ENCODE results near the gene PARD3. TPM values are rescaled to one million over a fixed set of nuclear protein-coding genes. Genes with fewer than 3 reads are reported as not detected.

The PARD3 gene
- total and polyA plus RNA-seq, 2 experiments from 2014 or later: 47.2 to 59.7 TPM

DNA sequence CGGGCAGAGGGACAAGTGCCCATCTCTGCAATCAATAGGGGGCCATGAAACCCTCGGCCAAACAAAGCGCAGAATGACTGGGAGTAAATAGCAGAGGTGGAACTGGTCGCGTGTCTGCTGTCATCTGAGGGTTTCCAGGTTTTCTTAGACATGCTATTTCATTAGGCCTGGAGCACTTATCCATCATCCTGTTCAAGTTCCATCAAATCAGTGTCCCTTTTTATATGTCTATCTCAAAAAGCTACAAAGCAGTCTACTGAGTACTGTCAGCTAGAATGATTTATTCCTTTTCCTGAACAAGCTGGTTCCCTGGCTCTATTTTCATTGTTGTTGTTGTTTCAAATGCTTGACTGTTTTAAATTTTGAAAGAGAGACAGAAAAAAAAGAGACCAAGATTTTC is 590.5 kb downstream of the PARD3 start:
- no peak overlapping the region for H3K27ac ChIP-seq
- H3K9me3 ChIP-seq (ENCODE audit: low read depth): peaks cover 7% of the 10 kb centered on the region
- 52% methylated on average over 5 of the region's 5 CpGs for WGBS (ENCODE audit: low lambda C conversion rate, missing lambda C conversion rate)
- H3K9me2 ChIP-seq (replicated peaks; ENCODE audit: insufficient read depth): no peaks in the 10 kb centered on the region
- H2AFZ ChIP-seq: no peak overlapping the region
- H3K27me3 ChIP-seq: no peaks in the 10 kb centered on the region
- H3K79me2 ChIP-seq: no peaks in the 10 kb centered on the region
- no peak overlapping the region for H3K4me3 ChIP-seq
- no peaks in the 10 kb centered on the region for H3K36me3 ChIP-seq (replicated peaks; ENCODE audit: insufficient read depth, low read depth)
- no peak overlapping the region for H3K4me2 ChIP-seq
- no peaks in the 10 kb centered on the region for H3K4me1 ChIP-seq (ENCODE audit: insufficient read depth)
- no peak for DNase-seq (ENCODE audit: low spot score)
- TF ChIP-seq, protein P1, sequence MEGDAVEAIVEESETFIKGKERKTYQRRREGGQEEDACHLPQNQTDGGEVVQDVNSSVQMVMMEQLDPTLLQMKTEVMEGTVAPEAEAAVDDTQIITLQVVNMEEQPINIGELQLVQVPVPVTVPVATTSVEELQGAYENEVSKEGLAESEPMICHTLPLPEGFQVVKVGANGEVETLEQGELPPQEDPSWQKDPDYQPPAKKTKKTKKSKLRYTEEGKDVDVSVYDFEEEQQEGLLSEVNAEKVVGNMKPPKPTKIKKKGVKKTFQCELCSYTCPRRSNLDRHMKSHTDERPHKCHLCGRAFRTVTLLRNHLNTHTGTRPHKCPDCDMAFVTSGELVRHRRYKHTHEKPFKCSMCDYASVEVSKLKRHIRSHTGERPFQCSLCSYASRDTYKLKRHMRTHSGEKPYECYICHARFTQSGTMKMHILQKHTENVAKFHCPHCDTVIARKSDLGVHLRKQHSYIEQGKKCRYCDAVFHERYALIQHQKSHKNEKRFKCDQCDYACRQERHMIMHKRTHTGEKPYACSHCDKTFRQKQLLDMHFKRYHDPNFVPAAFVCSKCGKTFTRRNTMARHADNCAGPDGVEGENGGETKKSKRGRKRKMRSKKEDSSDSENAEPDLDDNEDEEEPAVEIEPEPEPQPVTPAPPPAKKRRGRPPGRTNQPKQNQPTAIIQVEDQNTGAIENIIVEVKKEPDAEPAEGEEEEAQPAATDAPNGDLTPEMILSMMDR (IDR thresholded peaks at IDR 0.05; ENCODE audit: poor library complexity): no peak
- TF ChIP-seq EZH2phosphoT487 (IDR thresholded peaks at IDR 0.05; ENCODE audit: low read depth, severe bottlenecking, unreplicated experiment): no peak
- TF ChIP-seq EZH2 (IDR thresholded peaks at IDR 0.05; ENCODE audit: borderline replicate concordance): no peak
- no peaks in the 10 kb centered on the region for H4K20me1 ChIP-seq (ENCODE audit: insufficient read depth, poor library complexity, severe bottlenecking)

DNA sequence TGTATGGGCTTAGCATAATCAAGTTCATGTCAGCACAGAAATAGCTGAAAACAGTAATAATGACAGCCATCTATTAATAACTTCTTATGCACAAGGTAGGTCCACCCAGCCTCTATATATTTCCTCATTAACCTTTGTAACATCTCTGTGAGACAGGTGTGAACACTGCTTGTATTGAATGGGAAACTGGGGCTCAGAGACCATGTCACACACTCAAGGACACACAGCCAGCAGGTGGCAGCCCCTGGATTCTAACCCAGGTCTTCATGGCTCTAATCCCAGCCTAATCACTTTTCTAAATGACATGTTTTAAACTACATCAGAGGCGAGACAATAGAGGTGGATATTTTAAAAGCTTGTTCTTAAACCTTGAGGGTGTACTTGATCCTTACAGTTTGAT is 591.4 kb downstream of the PARD3 start:
- H3K27ac ChIP-seq: no peak overlapping the region
- peaks cover 7% of the 10 kb centered on the region for H3K9me3 ChIP-seq (ENCODE audit: low read depth)
- 78% methylated on average over 1 of the region's 1 CpG for WGBS (ENCODE audit: low lambda C conversion rate, missing lambda C conversion rate)
- no peak overlapping the region for H3K4me2 ChIP-seq
- H3K4me3 ChIP-seq: no peak overlapping the region
- H3K9me2 ChIP-seq (replicated peaks; ENCODE audit: insufficient read depth): no peaks in the 10 kb centered on the region
- no peaks in the 10 kb centered on the region for H4K20me1 ChIP-seq (ENCODE audit: insufficient read depth, poor library complexity, severe bottlenecking)
- no peak for DNase-seq (ENCODE audit: low spot score)
- H3K4me1 ChIP-seq (ENCODE audit: insufficient read depth): no peaks in the 10 kb centered on the region
- no peaks in the 10 kb centered on the region for H3K36me3 ChIP-seq (replicated peaks; ENCODE audit: insufficient read depth, low read depth)
- TF ChIP-seq EZH2phosphoT487 (IDR thresholded peaks at IDR 0.05; ENCODE audit: low read depth, severe bottlenecking, unreplicated experiment) (no peak), EZH2 (IDR thresholded peaks at IDR 0.05; ENCODE audit: borderline replicate concordance) (no peak)
- TF ChIP-seq, protein P1 (IDR thresholded peaks at IDR 0.05; ENCODE audit: poor library complexity): no peak
- H3K79me2 ChIP-seq: no peaks in the 10 kb centered on the region
- no peak overlapping the region for H2AFZ ChIP-seq
- H3K27me3 ChIP-seq: no peaks in the 10 kb centered on the region

DNA sequence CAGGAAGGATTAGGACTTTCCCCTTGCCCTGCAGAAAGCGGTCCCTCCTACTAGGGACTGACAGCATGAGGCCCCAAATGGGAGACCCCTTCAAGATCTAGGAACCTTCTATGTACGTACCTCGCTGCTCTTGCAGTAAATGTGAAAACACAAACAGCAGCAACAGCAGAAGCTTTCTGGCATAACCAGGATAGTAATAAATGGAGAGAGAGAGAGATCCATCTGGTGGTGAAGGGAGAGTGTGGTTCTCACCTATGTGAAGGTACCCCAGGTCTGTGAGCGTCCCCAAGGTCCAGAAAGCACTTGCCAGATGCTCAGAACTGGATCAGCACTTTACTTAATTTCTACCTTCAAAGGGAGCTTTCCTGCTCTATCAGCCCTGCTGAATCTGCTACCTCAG is 592.7 kb downstream of the PARD3 start:
- Histone ChIP-seq H3K9me3 (ENCODE audit: low read depth) (peaks cover 7% of the 10 kb centered on the region), H3K4me3 (no peak overlapping the region), H3K27ac (no peak overlapping the region), H3K4me1 (ENCODE audit: insufficient read depth) (no peaks in the 10 kb centered on the region), H3K36me3 (replicated peaks; ENCODE audit: insufficient read depth, low read depth) (no peaks in the 10 kb centered on the region), H4K20me1 (ENCODE audit: insufficient read depth, poor library complexity, severe bottlenecking) (no peaks in the 10 kb centered on the region), H3K79me2 (no peaks in the 10 kb centered on the region), H3K27me3 (no peaks in the 10 kb centered on the region), H3K9me2 (replicated peaks; ENCODE audit: insufficient read depth) (no peaks in the 10 kb centered on the region), H2AFZ (no peak overlapping the region), H3K4me2 (no peak overlapping the region)
- TF ChIP-seq, protein P1 (IDR thresholded peaks at IDR 0.05; ENCODE audit: poor library complexity): peak; percentile 11
- no peak for TF ChIP-seq EZH2 (IDR thresholded peaks at IDR 0.05; ENCODE audit: borderline replicate concordance)
- DNase-seq (ENCODE audit: low spot score): no peak
- WGBS (ENCODE audit: low lambda C conversion rate, missing lambda C conversion rate): 80% methylated on average over 4 of the region's 4 CpGs
